ENCODE measurements around the gene PIK3CA.

DNA sequence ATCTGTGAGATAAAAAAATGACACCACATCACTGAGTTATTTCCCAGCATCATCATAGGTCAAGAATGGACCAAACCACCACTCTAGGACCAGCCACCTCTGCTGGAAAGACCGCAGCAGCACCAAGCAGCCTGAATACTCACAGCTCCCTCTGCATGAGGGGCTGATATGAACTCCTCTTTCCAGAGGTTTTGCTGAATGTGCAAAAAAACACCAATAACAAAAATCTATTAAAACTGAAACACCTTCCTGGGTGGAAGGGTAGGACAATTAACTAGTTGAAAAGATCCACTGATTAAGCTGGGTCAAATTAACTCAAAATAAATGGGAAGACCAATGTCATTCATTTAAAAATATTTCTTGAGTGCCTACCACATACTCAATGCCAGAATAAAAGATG lies 131.7 kb downstream of the PIK3CA start:
- TF ChIP-seq FOXM1 (IDR thresholded peaks at IDR 0.05; ENCODE audit: borderline replicate concordance) = no peak
- TF ChIP-seq, protein P1, sequence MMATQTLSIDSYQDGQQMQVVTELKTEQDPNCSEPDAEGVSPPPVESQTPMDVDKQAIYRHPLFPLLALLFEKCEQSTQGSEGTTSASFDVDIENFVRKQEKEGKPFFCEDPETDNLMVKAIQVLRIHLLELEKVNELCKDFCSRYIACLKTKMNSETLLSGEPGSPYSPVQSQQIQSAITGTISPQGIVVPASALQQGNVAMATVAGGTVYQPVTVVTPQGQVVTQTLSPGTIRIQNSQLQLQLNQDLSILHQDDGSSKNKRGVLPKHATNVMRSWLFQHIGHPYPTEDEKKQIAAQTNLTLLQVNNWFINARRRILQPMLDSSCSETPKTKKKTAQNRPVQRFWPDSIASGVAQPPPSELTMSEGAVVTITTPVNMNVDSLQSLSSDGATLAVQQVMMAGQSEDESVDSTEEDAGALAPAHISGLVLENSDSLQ (IDR thresholded peaks at IDR 0.05) = no peak

Measured in HEK293T (cell line).